HG02610 (cell line): ENCODE measurements around the gene PYM1.
"Not testable (repeated sequence)": the region's sequence is repeated elsewhere in the genome, so short reads cannot be mapped to it uniquely, and the experiment has no call there.

ENCODE experiments used
- ATAC-seq: cut with Tn5 transposase; IDR thresholded peaks from one replicate; pipeline ENCODE4 v1.9.1; 2021; ENCODE audit warnings: mild to moderate bottlenecking, moderate library complexity; ENCODE audit not compliant: unreplicated experiment

Gene PYM1

GRCh38 chr12:55940065-55940732, 12.5 kb upstream of the PYM1 start:
- ATAC-seq: peak; percentile 97

- ATAC-seq: no peak
Measured at GRCh38 chr12:55938826-55939501, 11.3 kb upstream of the PYM1 start.

- ATAC-seq: no peak
Measured at GRCh38 chr12:55937981-55938380, 10.3 kb upstream of the PYM1 start.

- no peak for ATAC-seq
Measured at GRCh38 chr12:55935738-55936151, 8.1 kb upstream of the PYM1 start.

GRCh38 chr12:55934773-55935172, 7.1 kb upstream of the PYM1 start:
- ATAC-seq: no peak

GRCh38 chr12:55933799-55934742, 6.4 kb upstream of the PYM1 start:
- no peak for ATAC-seq

- ATAC-seq: no peak
Measured at GRCh38 chr12:55933169-55933798, 5.6 kb upstream of the PYM1 start.

- ATAC-seq: no peak
Measured at GRCh38 chr12:55932551-55932910, 4.8 kb upstream of the PYM1 start.

GRCh38 chr12:55931780-55932550, 4.3 kb upstream of the PYM1 start:
- ATAC-seq: no peak

GRCh38 chr12:55931317-55931779, 3.7 kb upstream of the PYM1 start:
- ATAC-seq: no peak

GRCh38 chr12:55930771-55931316, 3.1 kb upstream of the PYM1 start, which contains the start of gene DGKA:
DGKA (plus strand) TSS chr12:55931162; CDS start chr12:55936504, 5,342 bp downstream.
- ATAC-seq: peak; percentile 25

- peak; percentile 37 for ATAC-seq
Measured at GRCh38 chr12:55929306-55929791, 1.7 kb upstream of the PYM1 start.

GRCh38 chr12:55926738-55927587, 731 bp downstream of the PYM1 start:
- peak; percentile 40 for ATAC-seq

GRCh38 chr12:55925870-55926737, 1.6 kb downstream of the PYM1 start:
- ATAC-seq: no peak

GRCh38 chr12:55925371-55925770, 2.3 kb downstream of the PYM1 start:
- no peak for ATAC-seq

GRCh38 chr12:55923648-55924047, 4.0 kb downstream of the PYM1 start:
- ATAC-seq: not testable (repeated sequence)

- ATAC-seq: no peak
Measured at GRCh38 chr12:55922126-55922525, 5.6 kb downstream of the PYM1 start.

- ATAC-seq: not testable (repeated sequence)
Measured at GRCh38 chr12:55919032-55919431, 8.7 kb downstream of the PYM1 start.
